Kidney glomerular epithelial cell (primary cell): ENCODE results near the gene KLF6.

Source experiments
- DNase-seq: peaks from one replicate; lab custom pipeline; 2025; lab: John Stamatoyannopoulos, UW

The KLF6 gene

GRCh38 chr10:3784510-3785250 lies at the start of gene KLF6:
KLF6 (minus strand) TSS chr10:3785209; CDS start chr10:3785014, 195 bp downstream.
- no peak for DNase-seq

- no peak for DNase-seq
These were observed 49.4 kb upstream of the KLF6 start for GRCh38 chr10:3834404-3834803.

GRCh38 chr10:3833046-3833445 lies 48.0 kb upstream of the KLF6 start:
- DNase-seq: no peak

GRCh38 chr10:3832022-3832786 lies 47.2 kb upstream of the KLF6 start:
- DNase-seq: no peak

GRCh38 chr10:3831608-3832007 lies 46.6 kb upstream of the KLF6 start:
- DNase-seq: no peak

GRCh38 chr10:3830946-3831345 lies 45.9 kb upstream of the KLF6 start:
- no peak for DNase-seq

GRCh38 chr10:3829156-3830050 lies 44.4 kb upstream of the KLF6 start:
- DNase-seq: no peak

- peak; percentile 66 for DNase-seq
These were observed 43.6 kb upstream of the KLF6 start for GRCh38 chr10:3828404-3829155.

- DNase-seq: no peak
These were observed 42.9 kb upstream of the KLF6 start for GRCh38 chr10:3827768-3828403.

- DNase-seq: no peak
These were observed 42.3 kb upstream of the KLF6 start for GRCh38 chr10:3827266-3827665.

- no peak for DNase-seq
These were observed 40.9 kb upstream of the KLF6 start for GRCh38 chr10:3825862-3826351.

- DNase-seq: no peak
These were observed 40.2 kb upstream of the KLF6 start for GRCh38 chr10:3825244-3825643.

- DNase-seq: no peak
These were observed 37.7 kb upstream of the KLF6 start for GRCh38 chr10:3822541-3823330.

GRCh38 chr10:3820255-3820654 lies 35.2 kb upstream of the KLF6 start:
- DNase-seq: no peak

- DNase-seq: no peak
These were observed 32.0 kb upstream of the KLF6 start for GRCh38 chr10:3816995-3817394.

- no peak for DNase-seq
These were observed 29.8 kb upstream of the KLF6 start for GRCh38 chr10:3814838-3815220.

- no peak for DNase-seq
These were observed 29.2 kb upstream of the KLF6 start for GRCh38 chr10:3813986-3814837.

GRCh38 chr10:3813267-3813666 lies 28.3 kb upstream of the KLF6 start:
- no peak for DNase-seq

GRCh38 chr10:3812141-3812540 lies 27.1 kb upstream of the KLF6 start:
- DNase-seq: no peak
